SIG-M5 (cell line): ENCODE results near the gene DDX49.
A peak's percentile ranks its signal among the peaks of the same experiment; 100 is the strongest.
"Not testable (repeated sequence)": the region's sequence is repeated elsewhere in the genome, so short reads cannot be mapped to it uniquely, and the experiment has no call there.

Experiments used
- DNase-seq: peaks from one replicate; lab custom pipeline; 2025; lab: John Stamatoyannopoulos, UW

Gene DDX49

DNA sequence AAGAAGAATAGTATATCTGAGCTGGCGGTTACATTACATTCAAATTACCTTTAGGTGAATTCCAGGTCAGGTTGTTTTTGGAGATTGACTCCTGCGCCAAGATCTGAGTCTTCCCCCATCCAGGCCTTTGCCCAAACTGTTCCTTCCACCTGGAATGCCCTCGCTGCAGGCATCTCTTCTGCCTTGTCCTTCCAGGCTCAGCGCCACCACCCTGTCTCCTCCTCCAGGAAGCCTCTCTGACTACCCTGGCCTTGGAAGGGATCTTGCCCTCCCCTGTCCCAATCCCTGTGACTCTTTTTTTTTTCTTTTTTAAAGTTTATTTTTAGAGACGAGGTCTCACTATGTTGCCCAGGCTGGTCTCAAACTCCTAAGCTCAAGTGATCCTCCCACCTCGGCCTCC, 23.2 kb downstream of the DDX49 start:
- DNase-seq, result no peak

GRCh38 chr19:18943465-18943864, 23.9 kb downstream of the DDX49 start:
- no peak for DNase-seq

GRCh38 chr19:18945297-18945696, 25.8 kb downstream of the DDX49 start:
- no peak for DNase-seq

- DNase-seq, result no peak
Observed at GRCh38 chr19:18946335-18946734, 26.8 kb downstream of the DDX49 start.

GRCh38 chr19:18946918-18947317, 27.4 kb downstream of the DDX49 start:
- DNase-seq, result no peak

DNA sequence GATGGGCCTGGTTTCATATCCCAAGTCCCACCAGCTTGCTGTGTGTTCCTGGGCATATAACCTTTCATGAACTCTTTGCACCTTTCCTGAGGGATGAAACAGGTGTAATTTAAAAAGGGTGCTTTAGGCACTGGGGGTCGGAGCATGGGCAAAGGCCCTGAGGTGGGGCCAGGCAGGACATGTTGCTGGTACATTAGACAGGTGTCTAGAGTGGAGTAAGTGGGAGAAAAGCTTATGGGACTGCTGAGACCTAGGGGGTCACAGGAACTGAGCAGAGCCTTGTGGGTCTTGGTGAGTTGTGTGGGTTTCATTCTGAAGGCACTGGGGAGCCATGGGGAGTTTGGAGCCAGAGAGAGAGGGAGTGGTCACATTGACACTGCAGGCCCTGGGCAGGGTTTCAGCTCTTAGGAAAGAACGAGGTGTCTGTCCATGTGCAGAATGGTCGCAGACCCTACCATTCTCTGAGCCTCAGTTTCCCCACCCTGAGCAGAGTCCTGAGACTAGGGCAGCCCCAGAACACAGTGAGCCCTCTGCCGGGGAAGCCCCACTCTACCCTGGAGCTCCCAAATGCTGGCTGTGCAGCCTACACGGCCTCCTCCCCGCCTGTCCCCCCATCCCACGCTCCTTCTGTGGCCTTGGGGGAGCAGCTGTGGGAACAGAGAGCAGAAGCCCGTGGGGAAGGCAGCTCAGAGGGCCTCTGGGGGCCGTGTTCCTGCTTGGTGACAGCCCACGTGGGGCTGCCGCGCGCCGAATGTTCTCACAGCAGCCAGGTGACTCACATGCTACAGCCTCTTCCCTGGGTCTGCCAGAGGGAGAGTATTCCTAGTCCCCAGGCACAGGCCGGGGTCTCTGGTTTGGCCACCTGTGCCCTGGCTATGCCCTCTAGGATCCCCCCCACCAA, 28.8 kb downstream of the DDX49 start:
- no peak for DNase-seq

DNA sequence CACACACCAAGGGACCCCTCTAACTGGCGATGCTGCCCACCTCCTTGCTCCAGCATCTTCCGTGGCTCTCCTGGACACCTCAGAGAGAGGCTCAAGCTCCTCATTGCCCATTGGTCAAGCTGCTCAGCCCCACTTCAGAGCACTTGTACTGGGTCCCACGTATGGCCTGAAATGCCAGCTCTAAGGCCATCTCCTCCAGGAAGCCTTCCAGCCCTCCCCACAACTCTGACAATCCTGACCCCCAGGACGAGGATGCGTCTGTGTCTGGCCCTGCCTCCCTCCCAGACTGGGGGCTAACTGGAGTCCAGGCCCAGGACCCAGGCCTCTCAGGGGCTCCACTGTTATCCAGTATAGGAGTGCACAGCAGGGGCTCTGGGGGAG, 29.5 kb downstream of the DDX49 start:
- DNase-seq, result no peak

DNA sequence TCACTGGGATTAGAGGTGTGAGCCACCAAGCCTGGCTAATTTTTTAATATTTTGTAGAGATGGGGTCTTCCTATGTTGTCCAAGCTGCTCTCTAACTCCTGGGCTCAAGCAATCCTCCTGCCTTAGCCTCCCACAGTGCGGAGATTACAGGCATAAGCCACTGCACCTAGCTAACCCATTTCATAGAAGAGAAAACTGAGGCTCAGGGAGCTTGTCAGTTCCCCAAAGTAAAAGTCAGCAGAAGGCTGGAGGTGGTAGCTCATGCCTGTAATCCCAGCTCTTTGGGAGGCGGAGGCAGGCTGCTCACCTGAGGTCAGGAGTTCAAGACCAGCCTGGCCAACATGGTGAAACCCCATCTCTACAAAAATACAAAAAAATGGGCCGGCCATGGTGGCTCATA, 30.3 kb downstream of the DDX49 start:
- no peak for DNase-seq

GRCh38 chr19:18951721-18952281, 32.3 kb downstream of the DDX49 start:
- no peak for DNase-seq

DNA sequence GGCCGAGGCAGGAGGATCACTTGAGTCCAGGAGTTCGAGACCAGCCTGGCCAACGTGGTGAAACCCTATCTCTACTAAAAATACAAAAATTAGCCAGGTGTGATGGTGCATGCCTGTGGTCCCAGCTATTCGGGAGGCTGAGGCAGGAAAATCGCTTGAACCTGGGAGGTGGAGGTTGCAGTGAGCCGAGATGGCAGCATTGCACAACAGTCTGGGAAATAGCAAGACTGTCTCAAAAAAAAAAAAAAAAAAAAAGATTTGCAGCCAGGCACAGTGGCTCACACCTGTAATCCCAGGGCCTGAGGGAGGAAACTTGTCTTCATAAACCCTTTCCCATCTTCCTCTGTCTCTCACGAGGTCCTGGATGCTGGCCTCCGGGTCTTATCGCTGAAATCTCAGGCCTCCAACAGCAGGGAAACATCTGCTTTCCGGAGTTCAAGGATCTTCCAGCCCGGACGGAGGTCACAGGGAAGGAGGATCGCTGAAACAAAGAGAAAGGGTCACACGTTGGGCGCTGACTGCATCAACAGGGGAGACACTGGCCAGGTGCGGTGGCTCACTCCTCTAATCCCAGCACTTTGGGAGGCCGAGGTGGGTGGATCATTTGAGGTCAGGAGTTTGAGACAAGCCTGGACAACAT, 33.0 kb downstream of the DDX49 start:
- DNase-seq, result not testable (repeated sequence)

DNA sequence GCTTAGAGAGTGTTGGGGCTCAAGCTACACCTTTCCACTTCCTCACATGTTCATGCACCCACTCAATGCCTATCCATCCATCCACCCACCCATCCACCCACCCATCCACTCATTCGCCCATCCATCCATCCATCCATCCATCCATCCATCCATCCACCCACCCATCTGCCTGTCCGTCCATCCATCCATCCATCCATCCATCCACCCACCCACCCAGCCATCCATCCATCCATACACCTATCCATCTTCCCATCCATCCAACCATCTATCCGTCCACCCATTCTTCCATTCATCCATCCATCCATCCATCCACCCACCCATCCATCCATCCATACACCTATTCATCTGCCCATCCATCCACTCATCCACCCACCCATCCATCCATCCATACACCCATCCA, 34.6 kb downstream of the DDX49 start:
- no peak for DNase-seq

DNA sequence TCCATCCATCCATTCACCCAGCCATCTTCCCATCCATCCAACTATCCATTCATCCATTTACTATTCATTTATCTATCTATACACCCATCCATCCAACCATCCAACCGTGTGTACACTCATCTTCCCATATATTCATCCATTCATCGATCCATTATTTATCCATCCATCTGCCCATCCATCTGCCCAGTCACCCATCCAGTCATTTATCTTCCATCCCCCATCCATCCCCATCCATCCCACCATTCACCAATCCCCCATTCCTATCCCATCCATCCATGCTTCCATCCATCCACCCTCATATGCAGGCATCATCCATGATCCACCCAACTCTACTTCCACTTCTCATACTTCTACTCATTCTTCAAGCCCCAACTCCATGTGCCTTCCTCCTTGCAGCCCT, 35.5 kb downstream of the DDX49 start:
- DNase-seq, result no peak

DNA sequence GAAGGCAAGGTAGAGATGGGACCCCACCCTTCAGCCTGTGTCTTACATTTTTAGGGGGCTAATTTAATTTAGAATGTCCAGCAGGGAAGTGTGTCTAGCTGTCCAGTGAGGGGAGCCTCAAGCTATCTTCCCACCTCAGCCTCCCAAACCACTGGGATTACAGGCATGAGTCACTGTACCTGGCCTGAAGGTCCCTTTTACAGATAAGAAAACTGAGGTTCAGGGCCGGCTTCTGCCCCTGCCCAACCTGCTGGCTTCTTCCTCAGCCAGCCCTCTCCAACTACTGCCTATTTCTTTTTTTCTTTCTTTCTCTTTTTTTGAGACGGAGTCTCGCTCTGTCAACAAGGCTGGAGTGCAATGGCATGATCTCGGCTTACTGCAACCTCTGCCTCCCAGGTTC, 40.9 kb downstream of the DDX49 start:
- DNase-seq, result no peak

DNA sequence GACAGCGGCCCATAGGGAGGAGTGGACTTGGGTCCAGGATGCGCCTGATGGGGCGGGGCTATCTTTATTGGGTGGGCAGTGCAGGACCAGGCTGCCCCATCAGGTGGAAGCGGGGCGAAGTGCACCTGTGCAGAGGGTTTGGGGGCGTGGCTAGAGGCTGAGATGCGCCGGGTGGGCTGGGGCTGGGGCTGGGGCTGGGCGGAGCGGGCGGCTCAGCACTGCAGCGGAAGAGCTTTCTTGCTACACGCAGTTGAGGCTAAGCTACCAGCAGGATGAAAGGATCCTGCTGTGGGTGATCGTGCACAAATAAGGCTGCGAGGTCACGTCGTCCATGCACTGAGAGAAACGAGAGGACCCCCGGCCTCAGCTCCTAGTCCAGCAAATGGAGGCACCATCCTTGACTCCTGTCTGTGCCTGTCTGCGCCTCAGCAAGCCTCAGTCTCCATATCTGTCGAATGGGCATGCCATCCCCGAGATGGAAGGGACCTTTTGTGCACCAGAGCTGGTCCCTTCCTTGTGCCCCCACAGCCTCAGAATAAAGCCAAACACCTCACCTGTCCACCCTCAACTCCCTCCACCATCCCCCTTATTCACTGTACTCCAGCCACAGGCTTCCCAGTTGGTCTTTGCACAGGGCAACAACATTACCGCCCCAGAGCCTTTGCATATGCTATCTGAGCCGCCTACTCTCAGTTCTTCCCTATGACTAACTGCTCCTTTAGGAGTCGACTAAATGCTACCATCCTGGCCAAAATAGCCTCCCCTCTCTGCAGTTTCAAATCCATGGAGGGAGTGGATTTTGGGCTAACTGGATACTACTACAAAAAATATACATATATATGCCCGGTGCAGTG, 42.5 kb downstream of the DDX49 start:
- DNase-seq, result no peak

DNA sequence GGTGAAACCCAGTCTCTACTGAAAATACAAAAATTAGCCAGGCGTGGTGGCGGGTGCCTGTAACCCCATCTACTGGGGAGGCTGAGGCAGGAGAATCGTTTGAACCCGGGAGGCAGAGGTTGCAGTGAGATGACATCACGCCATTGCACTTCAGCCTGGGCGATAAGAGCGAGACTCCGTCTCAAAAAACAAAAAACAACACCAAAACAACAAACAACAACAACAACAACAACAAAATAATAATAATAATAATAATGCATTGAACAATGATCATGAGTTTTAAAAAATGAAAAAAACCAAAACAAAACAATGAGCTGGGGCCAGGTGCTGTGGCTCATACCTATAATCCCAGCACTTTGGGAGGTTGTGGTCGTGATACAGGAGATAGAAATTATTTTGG, 44.6 kb downstream of the DDX49 start:
- no peak for DNase-seq

DNA sequence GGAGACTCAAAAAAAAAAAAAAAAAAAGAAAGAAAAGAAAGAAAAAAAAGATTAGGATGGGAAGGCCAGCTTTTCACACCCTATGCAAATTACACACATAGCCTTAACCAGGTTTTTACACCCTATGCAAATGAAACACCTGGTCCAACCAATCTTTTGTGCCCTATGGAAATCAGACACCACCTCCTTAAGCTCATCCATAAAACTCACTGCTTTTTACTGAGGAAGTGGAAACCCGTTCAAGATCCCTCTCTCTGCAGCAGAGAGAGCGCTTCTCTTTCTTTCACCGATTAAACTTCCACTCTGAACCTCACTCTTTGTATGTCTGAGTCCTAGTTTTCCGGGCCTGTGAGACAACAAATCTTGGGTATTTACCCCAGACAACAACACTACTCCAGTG, 46.8 kb downstream of the DDX49 start:
- no peak for DNase-seq

- DNase-seq, result no peak
Observed at GRCh38 chr19:18967358-18968146, 48.0 kb downstream of the DDX49 start.

DNA sequence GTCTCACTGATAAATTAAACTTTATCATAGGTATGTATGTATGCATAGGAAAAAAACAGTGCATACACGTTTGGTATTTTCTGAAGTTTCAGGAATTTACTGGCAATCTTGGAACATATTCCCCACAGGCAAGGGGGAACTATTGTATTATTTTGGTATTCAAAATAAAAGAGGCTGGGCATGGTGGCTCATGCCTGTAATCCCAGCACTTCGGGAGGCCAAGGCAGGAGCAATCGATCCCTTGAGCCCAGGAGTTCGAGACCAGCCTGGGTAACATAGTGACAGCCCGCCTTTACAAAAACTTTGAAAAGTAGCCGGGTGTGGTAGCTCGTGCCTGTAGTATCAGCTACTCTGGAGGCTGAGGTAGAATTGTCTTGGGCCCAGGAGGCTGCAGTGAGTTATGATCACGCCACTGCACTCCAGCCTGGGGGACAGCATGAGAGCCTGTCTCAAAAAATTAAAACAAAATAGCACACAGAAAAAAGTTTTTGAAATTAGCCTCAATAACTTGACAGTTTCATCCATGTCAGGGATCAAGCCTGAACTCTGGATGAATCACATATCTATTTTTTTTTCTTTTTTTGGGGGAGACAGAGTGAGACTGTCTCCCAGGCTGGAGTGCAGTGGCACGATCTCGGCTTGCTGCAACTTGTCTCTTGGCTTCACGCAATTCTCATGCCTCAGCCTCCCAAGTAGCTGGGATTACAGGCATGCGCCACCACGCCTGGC, 50.6 kb downstream of the DDX49 start:
- DNase-seq, result no peak

GRCh38 chr19:18972301-18972811, 52.8 kb downstream of the DDX49 start:
- peak; percentile 50 for DNase-seq

DNA sequence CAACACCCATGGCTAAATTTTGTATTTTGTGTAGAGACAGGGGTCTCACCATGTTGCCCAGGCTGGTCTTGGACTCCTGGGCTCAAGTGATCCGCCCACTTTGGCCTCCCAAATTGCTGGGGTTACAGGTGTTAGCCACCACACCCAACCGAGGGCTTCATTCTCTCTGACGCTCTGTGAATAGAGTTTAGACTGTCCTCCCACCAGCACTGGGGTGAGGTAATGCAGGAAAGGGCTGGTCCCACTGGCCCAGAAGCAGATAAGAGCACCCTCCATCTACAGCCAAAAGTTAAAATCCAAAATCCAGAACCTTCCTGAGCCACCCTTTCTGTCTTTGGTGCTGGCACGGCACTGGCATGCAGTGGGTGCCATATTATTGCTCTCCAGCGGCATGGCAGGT, 53.3 kb downstream of the DDX49 start:
- no peak for DNase-seq

DNA sequence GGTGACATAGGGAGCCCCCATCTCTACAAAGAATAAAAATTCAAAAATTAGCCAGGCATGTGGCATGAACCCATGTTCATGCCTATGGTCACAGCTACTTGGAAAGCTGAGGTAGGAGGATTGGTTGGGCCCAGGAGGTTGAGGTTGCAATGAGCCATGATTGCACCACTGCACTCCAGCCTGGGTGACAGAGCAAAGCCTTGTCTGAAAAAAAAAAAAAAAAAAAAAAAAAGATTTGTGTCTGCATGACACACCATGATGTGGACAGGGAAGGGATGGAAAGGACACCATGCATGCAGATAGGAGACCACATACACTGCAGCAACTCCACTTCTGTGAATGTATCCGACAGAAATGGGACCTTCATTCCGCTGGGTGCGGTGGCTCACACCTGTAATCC, 55.5 kb downstream of the DDX49 start:
- DNase-seq, result no peak
